Measurements from ENCODE around the gene PLD4.

Gene PLD4

DNA sequence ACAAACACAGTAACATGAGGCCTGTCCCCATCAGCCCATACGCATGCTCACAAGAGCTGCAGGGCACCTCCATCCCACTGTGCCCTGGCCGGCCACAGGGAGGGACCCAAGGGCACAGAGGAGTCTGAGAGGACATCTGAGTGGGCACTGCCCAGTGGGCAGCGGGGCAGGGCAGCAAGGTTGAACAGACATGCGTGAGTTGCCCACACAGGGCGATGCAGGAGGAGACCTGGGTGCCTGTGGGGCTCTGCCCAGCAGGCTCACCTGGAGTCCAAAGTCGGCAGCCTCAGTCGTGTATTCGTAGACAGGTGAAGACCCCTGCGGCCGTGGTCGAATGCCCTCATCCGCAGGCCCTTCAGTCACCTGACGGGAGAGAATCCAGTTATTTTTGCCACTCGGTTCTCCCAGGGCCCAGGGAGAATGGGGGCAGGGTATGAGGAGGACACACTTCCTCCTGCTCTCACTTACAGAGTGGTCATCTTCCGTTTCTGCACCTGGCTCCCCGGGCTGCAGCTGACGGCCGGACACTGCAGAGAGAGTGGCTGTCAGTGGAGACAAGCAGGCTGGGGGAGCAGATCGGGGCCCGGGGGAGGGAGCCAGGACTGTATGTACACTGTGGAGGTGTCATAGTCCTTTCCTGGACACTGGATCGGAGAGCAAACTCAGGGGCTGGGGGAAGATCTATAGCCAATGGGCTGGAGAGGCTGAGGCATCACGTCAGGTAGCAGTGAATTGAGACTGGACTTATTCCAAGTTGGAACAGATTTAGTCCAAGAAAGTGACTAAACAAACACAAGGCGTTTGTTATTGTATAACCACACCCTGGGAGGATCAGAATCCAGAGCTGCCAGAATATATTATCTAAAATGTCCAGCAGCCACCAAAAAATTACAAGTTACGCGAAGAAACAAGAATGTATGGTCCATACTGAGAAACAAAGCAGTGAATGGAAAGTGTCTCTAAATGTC, 32.8 kb downstream of the PLD4 start:
- intact Hi-C loops (cut with DNase I; ENCODE audit: low total_unique reads) = no loop called here
- H3K4me3 ChIP-seq = no peak overlapping the region
- no peaks in the 10 kb centered on the region for H3K27me3 ChIP-seq
- no peaks in the 10 kb centered on the region for H3K9me3 ChIP-seq
- TF ChIP-seq, protein P1, sequence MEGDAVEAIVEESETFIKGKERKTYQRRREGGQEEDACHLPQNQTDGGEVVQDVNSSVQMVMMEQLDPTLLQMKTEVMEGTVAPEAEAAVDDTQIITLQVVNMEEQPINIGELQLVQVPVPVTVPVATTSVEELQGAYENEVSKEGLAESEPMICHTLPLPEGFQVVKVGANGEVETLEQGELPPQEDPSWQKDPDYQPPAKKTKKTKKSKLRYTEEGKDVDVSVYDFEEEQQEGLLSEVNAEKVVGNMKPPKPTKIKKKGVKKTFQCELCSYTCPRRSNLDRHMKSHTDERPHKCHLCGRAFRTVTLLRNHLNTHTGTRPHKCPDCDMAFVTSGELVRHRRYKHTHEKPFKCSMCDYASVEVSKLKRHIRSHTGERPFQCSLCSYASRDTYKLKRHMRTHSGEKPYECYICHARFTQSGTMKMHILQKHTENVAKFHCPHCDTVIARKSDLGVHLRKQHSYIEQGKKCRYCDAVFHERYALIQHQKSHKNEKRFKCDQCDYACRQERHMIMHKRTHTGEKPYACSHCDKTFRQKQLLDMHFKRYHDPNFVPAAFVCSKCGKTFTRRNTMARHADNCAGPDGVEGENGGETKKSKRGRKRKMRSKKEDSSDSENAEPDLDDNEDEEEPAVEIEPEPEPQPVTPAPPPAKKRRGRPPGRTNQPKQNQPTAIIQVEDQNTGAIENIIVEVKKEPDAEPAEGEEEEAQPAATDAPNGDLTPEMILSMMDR (IDR thresholded peaks at IDR 0.05) = no peak
- no peaks in the 10 kb centered on the region for H3K4me1 ChIP-seq
- no peak overlapping the region for H3K27ac ChIP-seq
- peaks cover 0 to 42% (median 23%) of the 10 kb centered on the region in 3 donors for H3K36me3 ChIP-seq
- DNase-seq = peak in 1 of 2 donors; percentile 48

DNA sequence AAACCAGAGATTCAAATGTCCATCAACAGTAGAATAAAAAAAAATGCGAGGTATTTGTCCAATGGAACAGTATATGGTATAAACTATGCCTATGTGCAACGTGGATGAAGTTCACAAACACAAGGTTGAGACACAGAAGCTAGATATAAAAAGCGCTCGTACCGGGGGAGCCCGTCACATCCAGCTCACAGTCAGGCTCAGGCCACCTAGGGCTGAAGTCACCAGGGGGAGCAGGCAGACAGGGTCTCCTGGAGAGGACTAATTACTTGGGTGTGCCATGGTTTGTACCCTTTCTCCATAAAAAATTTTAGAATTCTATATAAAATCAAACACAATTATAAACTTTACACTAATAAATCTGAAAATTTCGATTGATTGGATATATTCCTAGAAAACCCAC, 39.9 kb downstream of the PLD4 start:
- intact Hi-C loops (cut with DNase I; ENCODE audit: low total_unique reads) = loop anchor here (2.0 kb wide), 1 partner anchor 30 kb away; no protein-coding TSS in a partner anchor
- TF ChIP-seq, protein P1 (IDR thresholded peaks at IDR 0.05) = no peak
- no peaks in the 10 kb centered on the region for H3K9me3 ChIP-seq
- no peaks in the 10 kb centered on the region for H3K27me3 ChIP-seq
- peaks cover 0 to 34% (median 30%) of the 10 kb centered on the region in 4 donors for H3K4me1 ChIP-seq
- no peaks in the 10 kb centered on the region for H3K36me3 ChIP-seq
- DNase-seq = peak in 1 of 2 donors; percentile 23
- H3K4me3 ChIP-seq = no peak overlapping the region
- no peak overlapping the region for H3K27ac ChIP-seq

DNA sequence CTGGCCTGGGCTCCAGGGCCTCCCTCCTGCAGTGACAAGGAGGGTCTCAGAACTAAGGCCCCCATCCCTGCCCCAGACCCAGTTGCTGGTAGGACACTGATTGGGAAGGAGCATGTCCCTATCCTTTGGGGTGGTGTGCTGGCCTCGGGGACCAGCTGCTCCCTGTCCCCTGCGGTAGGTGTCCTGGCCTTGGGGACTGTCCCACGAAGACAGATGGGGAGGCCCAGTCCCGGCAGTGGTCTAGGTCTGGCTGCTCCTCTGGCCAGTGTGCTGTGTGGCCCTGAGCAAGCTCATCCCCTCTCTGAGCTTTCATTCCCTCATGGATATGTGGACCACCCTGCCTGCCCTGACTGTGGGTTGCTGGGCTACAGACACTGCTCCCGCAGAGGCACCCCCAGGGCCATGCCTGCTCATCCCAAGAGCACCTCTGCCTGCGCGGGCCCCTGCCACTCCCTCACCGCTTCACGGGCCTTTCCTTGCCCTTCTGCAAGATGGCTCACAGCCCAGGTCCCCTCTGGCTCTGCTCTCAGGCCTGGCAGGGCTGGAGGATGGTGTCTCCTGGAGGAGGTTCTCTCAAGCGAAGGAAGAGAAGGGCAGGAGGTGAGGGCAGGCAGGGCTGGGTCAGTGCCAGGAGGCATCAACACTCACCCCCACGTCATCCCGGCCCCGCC, 41.0 kb downstream of the PLD4 start:
- intact Hi-C loops (cut with DNase I; ENCODE audit: low total_unique reads) = loop anchor here (2.0 kb wide), 1 partner anchor 31 kb away; no protein-coding TSS in a partner anchor
- TF ChIP-seq, protein P1 (IDR thresholded peaks at IDR 0.05) = no peak
- Histone ChIP-seq H3K36me3 (no peaks in the 10 kb centered on the region), H3K27ac (peak overlapping the region; percentile 93 to 97), H3K4me3 (no peak overlapping the region), H3K27me3 (no peaks in the 10 kb centered on the region), H3K9me3 (no peaks in the 10 kb centered on the region), H3K4me1 (peaks cover 0 to 44% (median 38%) of the 10 kb centered on the region in 4 donors)
- DNase-seq = peak in 1 of 2 donors; percentile 70

DNA sequence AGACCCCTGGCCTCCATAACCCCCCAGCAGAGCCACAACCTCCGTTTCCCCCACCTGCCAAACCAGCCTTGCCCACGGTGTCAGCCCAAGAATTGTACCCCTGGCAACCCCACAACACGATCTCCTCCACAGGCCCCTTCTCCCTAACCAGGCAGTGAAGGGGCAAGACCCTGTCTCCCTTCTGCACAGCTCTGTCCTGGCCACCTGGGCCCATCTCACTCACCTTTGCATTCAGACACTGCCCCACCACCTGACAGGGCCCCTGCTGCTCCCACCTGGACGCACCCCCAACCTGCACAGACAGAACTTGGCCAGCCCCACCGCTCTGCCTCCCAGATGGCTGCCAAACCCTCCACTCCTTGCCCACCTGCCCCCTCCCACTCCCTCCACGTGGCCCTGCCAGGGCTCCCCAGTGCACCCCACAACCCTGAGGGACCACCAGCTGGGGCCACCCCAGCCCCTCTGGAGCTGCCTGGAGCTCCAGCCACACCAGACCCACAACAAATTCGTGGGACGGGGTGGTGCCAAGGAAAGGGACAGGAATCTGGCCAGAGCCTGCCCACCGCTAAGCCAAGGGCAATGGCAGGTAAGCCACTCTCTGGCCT, 41.7 kb downstream of the PLD4 start:
- H3K27ac ChIP-seq = peak overlapping the region; percentile 93 to 97
- no peaks in the 10 kb centered on the region for H3K27me3 ChIP-seq
- no peaks in the 10 kb centered on the region for H3K36me3 ChIP-seq
- TF ChIP-seq, protein P1 (IDR thresholded peaks at IDR 0.05) = no peak
- no peaks in the 10 kb centered on the region for H3K9me3 ChIP-seq
- no peak overlapping the region for H3K4me3 ChIP-seq
- intact Hi-C loops (cut with DNase I; ENCODE audit: low total_unique reads) = no loop called here
- H3K4me1 ChIP-seq = peaks cover 0 to 51% (median 43%) of the 10 kb centered on the region in 4 donors
- DNase-seq = peak in 1 of 2 donors; percentile 69

DNA sequence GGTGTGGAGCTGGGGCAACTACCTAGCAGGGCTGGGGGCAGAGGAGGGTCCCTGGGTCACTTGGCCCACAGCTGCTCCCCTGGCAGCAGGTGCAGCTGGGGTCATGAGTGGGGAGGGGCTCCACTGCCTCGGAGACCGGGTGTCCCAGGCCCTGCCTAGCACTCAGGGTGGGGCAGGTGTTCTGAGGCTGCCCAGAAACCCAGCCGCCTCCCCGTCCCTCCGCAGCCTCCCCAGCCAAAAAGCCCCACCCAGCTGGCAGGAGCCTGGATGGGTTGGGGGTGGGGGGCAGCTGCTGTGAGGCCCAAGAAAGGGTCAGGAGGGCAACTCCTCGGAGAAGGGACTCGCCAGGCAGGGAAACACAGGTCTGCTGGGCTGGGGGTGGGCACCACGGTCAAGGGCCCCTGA, 42.3 kb downstream of the PLD4 start:
- TF ChIP-seq, protein P1 (IDR thresholded peaks at IDR 0.05) = no peak
- no peak for DNase-seq
- Histone ChIP-seq H3K9me3 (no peaks in the 10 kb centered on the region), H3K4me1 (peaks cover 0 to 57% (median 49%) of the 10 kb centered on the region in 4 donors), H3K4me3 (peak overlapping the region; percentile 45 to 51), H3K27ac (peak overlapping the region; percentile 93 to 97), H3K36me3 (no peaks in the 10 kb centered on the region), H3K27me3 (no peaks in the 10 kb centered on the region)
- intact Hi-C loops (cut with DNase I; ENCODE audit: low total_unique reads) = no loop called here
